Measurements from ENCODE around the gene NCKAP5L.

NCKAP5L gene

DNA sequence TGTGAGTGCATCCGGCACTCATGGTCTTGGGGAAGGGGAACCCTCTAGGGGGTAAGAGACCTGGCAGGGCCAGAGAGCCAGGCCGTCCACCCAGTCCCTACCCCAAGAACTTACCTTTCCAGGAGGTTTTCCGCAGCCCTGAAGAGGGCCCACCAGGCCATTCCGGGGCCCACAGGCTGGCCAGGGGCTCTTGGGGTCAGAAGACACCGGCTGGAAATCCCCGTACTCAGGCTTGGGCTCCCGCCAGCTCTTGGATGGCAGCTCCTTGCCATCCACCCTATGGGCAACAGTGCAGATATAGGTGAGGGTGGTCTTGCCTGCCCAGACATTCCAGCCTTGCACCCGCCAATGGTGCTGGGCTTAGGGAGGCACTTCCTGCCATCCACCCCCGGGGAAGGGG, 34.6 kb downstream of the NCKAP5L start:
- TF ChIP-seq, protein P1, sequence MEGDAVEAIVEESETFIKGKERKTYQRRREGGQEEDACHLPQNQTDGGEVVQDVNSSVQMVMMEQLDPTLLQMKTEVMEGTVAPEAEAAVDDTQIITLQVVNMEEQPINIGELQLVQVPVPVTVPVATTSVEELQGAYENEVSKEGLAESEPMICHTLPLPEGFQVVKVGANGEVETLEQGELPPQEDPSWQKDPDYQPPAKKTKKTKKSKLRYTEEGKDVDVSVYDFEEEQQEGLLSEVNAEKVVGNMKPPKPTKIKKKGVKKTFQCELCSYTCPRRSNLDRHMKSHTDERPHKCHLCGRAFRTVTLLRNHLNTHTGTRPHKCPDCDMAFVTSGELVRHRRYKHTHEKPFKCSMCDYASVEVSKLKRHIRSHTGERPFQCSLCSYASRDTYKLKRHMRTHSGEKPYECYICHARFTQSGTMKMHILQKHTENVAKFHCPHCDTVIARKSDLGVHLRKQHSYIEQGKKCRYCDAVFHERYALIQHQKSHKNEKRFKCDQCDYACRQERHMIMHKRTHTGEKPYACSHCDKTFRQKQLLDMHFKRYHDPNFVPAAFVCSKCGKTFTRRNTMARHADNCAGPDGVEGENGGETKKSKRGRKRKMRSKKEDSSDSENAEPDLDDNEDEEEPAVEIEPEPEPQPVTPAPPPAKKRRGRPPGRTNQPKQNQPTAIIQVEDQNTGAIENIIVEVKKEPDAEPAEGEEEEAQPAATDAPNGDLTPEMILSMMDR (conservative IDR thresholded peaks at IDR 0.05; ENCODE audit: low read length) = no peak
- no peak for DNase-seq (ENCODE audit: low read depth)
- H3K4me3 ChIP-seq (ENCODE audit: low read length) = no peak overlapping the region

DNA sequence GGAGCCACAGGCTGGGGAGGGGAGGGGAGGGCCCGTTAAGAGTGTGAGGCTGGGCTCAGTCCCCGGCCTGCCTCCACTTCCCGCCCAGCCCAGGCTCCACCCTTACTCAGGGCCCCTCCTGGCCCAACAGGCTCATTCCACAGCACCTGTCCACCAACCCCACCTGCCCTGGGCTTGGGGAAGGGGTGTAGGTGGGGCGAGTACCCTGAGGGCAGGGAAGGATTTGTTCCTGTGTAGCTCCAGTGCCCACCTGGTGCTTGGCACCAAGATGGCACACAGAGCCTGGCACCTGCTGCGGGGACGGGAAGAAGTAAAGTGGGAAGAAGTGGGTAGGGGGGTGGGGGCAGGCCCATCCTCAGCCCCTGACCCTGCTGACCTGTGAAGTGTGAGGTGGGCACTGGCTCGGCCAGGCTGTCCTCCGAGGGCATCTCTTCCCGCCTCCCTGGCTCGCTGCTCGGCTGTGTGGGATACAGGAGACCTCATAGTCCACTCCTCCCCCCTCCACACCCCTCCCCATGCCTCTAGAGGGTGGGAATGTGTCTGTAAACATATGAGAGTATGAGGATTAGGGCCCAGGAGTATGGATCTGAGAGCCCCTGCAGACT, 35.1 kb downstream of the NCKAP5L start:
- DNase-seq (ENCODE audit: low read depth) = no peak
- TF ChIP-seq, protein P1 (conservative IDR thresholded peaks at IDR 0.05; ENCODE audit: low read length) = no peak
- no peak overlapping the region for H3K4me3 ChIP-seq (ENCODE audit: low read length)

DNA sequence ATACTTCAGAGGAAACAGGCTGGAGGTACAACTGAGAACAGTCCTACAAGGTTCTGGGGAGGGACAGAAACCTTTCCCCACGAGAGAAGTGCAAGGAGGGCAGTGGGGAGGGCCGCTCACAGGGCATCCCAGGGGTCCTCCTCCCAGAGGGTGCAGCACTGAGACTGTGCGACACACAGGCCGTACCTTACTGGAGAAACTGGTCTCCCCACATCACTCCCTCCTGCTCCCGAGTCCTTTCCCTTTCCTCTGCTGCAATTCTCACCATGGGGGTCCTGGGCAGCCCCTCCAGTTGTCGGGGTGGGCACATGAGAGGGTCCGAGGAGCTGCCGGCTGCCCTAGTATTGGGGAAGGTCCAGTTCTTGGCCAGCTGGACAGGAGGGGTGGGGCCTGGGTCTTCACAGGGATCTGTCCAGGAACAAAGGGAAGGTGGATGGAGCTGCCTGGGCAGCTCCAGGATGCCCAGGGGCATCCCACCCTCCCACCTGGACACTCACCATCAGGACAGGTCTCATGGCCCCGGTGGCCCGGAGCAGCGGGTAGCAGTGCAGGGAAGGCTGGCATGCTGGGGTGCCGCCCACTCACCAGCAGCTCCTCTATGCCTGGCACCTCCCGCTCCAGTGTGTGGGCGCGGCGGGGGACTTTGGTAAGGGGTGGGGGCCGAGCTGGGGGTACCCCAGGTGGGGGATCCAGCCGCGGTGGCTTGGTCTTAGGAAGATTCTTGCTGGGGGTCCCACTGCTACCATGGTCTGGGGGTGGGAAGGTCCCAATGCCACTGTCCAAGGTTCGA, 35.8 kb downstream of the NCKAP5L start:
- no peak for DNase-seq (ENCODE audit: low read depth)
- no peak overlapping the region for H3K4me3 ChIP-seq (ENCODE audit: low read length)
- TF ChIP-seq, protein P1 (conservative IDR thresholded peaks at IDR 0.05; ENCODE audit: low read length) = no peak

DNA sequence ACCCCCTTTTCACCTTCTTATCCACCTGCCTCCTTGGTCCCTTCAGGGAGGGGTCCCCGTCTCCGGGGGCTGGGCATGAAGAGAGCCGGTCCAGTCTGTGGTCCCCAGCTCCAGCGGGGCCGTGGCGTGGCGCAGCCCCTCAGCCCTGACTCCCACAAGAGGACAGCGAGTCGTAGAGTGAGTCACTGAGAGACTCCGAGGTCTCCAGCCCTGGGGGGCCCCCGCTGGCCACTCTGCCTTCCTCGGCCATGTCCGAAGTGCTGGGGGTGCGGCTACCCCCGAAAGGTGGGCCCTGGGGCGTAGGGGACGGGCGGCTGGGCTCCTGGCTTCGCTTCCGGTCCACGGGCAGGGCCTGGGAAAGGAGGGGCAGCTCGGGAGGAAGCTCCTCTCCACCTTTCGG, 36.5 kb downstream of the NCKAP5L start:
- H3K4me3 ChIP-seq (ENCODE audit: low read length) = no peak overlapping the region
- DNase-seq (ENCODE audit: low read depth) = no peak
- TF ChIP-seq, protein P1 (conservative IDR thresholded peaks at IDR 0.05; ENCODE audit: low read length) = no peak

DNA sequence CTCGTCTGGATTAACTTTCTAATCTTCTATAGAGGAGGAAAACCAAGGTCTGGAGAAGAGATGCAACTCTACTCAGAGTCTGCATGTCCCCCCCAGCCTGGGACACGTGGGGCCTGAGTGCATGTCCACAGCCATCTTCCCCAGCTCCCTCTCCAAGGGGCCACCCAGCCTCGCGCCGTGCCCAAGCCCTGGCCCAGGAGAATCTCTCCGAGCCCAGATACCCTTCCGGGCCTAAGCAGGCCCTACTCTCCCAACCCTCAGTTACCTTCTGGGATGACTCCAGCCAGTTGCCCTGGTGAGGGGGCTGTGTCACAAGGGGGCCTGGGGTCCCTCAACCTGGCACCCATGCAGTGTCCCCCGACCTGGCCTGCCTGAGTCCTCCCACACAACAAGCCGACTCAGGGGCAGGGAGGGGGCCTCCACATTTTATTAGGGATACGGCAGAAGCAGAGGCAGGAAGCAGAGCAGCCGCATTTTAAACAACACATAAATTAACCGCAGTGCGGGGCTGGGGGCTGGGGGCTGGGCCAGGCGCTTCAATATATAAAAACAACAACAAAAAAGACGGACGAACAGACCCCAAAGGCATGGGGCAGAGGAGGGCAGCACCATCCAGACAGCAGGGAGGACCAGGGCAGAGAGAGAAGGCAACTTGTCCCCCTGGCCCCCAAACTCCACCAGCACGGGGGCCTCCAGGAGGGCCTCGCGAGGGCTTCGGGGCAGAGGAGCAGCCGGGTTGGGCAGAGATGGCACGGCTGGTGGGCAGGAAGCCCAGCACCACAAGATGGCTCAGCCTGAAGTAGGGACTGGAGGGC, 37.3 kb downstream of the NCKAP5L start:
- no peak overlapping the region for H3K4me3 ChIP-seq (ENCODE audit: low read length)
- DNase-seq (ENCODE audit: low read depth) = no peak
- TF ChIP-seq, protein P1 (conservative IDR thresholded peaks at IDR 0.05; ENCODE audit: low read length) = no peak

DNA sequence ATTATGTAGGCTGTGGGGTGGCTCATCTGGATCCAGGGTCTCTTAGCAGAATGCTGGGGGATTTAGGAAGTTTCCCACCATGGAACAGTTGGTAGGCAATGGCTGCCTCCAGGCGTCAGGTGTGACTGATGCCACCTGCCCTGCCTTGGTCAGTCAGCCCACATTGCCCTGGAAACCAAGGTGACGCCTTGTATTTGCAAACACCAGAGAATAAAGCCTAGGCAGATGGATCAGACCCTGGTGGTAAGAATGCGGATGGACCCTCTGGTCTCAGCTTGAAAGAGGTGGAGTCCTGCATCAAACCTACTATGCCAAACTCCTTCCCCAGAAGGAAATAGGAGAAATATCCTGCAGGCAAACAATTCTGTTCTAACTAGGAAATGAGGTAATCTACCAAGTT, 38.2 kb downstream of the NCKAP5L start:
- H3K4me3 ChIP-seq (ENCODE audit: low read length) = no peak overlapping the region
- TF ChIP-seq, protein P1 (conservative IDR thresholded peaks at IDR 0.05; ENCODE audit: low read length) = no peak; the same call in 1 of the 2 replicates
- no peak for DNase-seq (ENCODE audit: low read depth)

All from AG10803 (cell line).